SK-N-SH treated with all-trans-retinoic acid at 6 μM for 48 hours (cell line): ENCODE measurements around the gene CNTRL.
"Not testable (repeated sequence)": the region's sequence is repeated elsewhere in the genome, so short reads cannot be mapped to it uniquely, and the experiment has no call there.

ENCODE experiments used
- ATAC-seq: fragments of 200-7000 bp; cut with Tn5 transposase; 3 replicates; pipeline ENCODE4 v1.9.1; 2020; ENCODE audit warnings: mild to moderate bottlenecking, moderate library complexity
- ARNTL ChIP-seq: fragments of 450-650 bp; formaldehyde crosslinking; IDR thresholded peaks from 2 replicates; pipeline ENCODE4 v1.5.0; 2020; ENCODE audit warnings: low read depth, mild to moderate bottlenecking, moderate library complexity, borderline replicate concordance
- BACH2 ChIP-seq: fragments of 250-450 bp; sonication (Bioruptor Pico); IDR thresholded peaks from 2 replicates; pipeline ENCODE4 v1.9.0; 2021; ENCODE audit warnings: mild to moderate bottlenecking, borderline replicate concordance
- CSDC2 ChIP-seq: fragments of 250-450 bp; sonication (Bioruptor Pico); IDR thresholded peaks from 2 replicates; pipeline ENCODE4 v1.5.0; 2020; ENCODE audit warnings: mild to moderate bottlenecking, moderate library complexity
- ISL1 ChIP-seq: fragments of 250-450 bp; sonication (Bioruptor Pico); IDR thresholded peaks from 2 replicates; pipeline ENCODE4 v2.1.2; 2022; ENCODE audit warnings: mild to moderate bottlenecking, moderate library complexity
- OSR1 ChIP-seq: fragments of 250-450 bp; sonication (Bioruptor Pico); IDR thresholded peaks from 2 replicates; pipeline ENCODE4 v1.8.0; 2022; ENCODE audit warnings: moderate library complexity, mild to moderate bottlenecking, inconsistent platforms
- PATZ1 ChIP-seq: fragments of 250-450 bp; sonication (Bioruptor Pico); IDR thresholded peaks from 2 replicates; pipeline ENCODE4 v1.8.0; 2020; ENCODE audit warnings: mild to moderate bottlenecking, moderate library complexity, borderline replicate concordance
- PPARA ChIP-seq: fragments of 250-450 bp; sonication (Bioruptor Pico); IDR thresholded peaks from 2 replicates; pipeline ENCODE4 v1.5.0; 2020; ENCODE audit warnings: mild to moderate bottlenecking, borderline replicate concordance
- TOX ChIP-seq: fragments of 250-450 bp; sonication (Bioruptor Pico); IDR thresholded peaks from 2 replicates; pipeline ENCODE4 v1.8.0; 2021; ENCODE audit warnings: mild to moderate bottlenecking, moderate library complexity, borderline replicate concordance
- TSHZ2 ChIP-seq: fragments of 250-450 bp; sonication (Bioruptor Pico); IDR thresholded peaks from 2 replicates; pipeline ENCODE4 v1.5.0; 2020; ENCODE audit warnings: mild to moderate bottlenecking, moderate library complexity
- ZFP30 ChIP-seq: fragments of 450-650 bp; formaldehyde crosslinking; IDR thresholded peaks from 2 replicates; pipeline ENCODE4 v1.5.0; 2022; ENCODE audit warnings: mild to moderate bottlenecking, moderate library complexity
- ZNF565 ChIP-seq: fragments of 450-650 bp; formaldehyde crosslinking; conservative IDR thresholded peaks from 2 replicates; pipeline ENCODE4 v1.5.0; 2020; ENCODE audit warnings: low read depth, mild to moderate bottlenecking, moderate library complexity
- ZNF70 ChIP-seq: fragments of 450-650 bp; formaldehyde crosslinking; IDR thresholded peaks from 2 replicates; pipeline ENCODE4 v1.5.0; 2020; ENCODE audit warnings: mild to moderate bottlenecking, moderate library complexity
- ZNF8 ChIP-seq: fragments of 450-650 bp; formaldehyde crosslinking; IDR thresholded peaks from 2 replicates; pipeline ENCODE4 v1.5.0; 2020; ENCODE audit warnings: mild to moderate bottlenecking, moderate library complexity
- TF ChIP-seq, protein P1 (sequence below): fragments of 250-450 bp; sonication (Bioruptor Pico); IDR thresholded peaks from 2 replicates; pipeline ENCODE4 v1.5.1; 2020; ENCODE audit warnings: low read depth, mild to moderate bottlenecking, moderate library complexity

The CNTRL gene

GRCh38 chr9:121122246-121123032 is 47.7 kb downstream of the CNTRL start (continued):
- TF ChIP-seq TSHZ2 (CRISPR knock-in tag) (no peak), ARNTL (no peak), ZNF565 (CRISPR knock-in tag) (no peak)

- TF ChIP-seq ISL1 (no peak), CSDC2 (CRISPR knock-in tag) (no peak)
- no peak for ATAC-seq
Measured at GRCh38 chr9:121123816-121124535, 49.2 kb downstream of the CNTRL start.

DNA sequence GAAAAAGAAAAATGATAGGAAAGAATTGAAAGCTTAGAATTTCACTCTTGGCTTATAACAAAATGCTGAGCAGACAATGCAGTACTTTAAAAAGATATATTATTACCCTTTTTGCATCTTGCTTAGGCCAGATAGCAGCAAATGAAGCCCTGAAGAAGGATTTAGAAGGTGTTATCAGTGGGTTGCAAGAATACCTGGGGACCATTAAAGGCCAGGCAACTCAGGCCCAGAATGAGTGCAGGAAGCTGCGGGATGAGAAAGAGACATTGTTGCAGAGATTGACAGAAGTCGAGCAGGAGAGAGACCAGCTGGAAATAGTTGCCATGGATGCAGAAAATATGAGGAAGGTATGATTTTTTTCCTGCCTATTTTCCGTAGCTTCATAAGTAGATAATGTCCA is 50.8 kb downstream of the CNTRL start:
- no peak for ATAC-seq
- TF ChIP-seq OSR1 (CRISPR knock-in tag) (no peak), TSHZ2 (CRISPR knock-in tag) (no peak), PPARA (CRISPR knock-in tag) (no peak), ARNTL (no peak)

DNA sequence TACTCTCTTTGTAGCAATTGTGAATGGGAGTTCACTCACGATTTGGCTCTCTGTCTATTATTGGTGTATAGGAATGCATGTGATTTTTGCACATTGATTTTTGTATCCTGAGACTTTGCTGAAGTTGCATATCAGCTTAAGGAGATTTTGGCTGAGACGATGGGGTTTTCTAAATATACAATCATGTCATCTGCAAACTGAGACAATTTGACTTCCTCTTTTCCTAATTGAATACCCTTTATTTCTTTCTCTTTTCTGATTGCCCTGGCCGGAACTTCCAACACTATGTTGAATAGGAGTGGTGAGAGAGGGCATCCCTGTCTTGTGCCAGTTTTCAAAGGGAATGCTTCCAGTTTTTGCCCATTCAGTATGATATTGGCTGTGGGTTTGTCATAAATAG is 54.6 kb downstream of the CNTRL start:
- not testable (repeated sequence) for ATAC-seq

DNA sequence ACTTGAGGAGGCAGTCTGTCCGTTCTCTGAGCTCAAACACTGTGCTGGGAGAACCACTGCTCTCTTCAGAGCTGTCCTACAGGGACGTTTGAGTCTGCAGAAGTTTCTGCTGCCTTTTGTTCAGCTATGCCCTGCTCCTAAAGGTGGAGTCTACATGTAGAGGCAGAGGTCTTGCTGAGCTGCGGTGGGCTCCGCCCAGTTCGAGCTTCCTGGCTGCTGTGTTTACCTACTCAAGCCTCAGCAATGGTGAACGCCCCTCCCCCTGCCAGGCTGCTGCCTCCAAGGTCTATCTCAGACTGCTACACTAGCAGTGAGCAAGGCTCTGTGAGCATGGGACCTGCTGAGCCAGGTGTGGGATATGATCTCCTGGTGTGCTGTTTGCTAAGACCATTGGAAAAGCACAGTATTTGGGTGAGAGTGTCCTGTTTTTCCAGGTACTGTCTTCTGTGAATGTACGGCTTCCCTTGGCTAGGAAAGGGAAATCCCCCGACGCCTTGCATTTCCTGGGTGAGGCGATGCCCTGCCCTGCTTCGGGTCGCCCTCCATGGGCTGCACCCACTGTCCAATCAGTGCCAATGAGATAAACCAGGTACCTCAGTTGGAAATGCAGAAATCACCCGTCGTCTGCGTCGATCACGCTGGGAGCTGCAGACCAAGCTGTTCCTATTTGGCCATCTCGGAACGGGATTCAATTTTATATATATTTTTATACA is 58.5 kb downstream of the CNTRL start:
- TF ChIP-seq ZNF8 (CRISPR knock-in tag), result no peak
- no peak for TF ChIP-seq ARNTL
- TF ChIP-seq PPARA (CRISPR knock-in tag), result no peak
- TF ChIP-seq TSHZ2 (CRISPR knock-in tag), result no peak
- TF ChIP-seq TOX, result no peak
- TF ChIP-seq, protein P1, sequence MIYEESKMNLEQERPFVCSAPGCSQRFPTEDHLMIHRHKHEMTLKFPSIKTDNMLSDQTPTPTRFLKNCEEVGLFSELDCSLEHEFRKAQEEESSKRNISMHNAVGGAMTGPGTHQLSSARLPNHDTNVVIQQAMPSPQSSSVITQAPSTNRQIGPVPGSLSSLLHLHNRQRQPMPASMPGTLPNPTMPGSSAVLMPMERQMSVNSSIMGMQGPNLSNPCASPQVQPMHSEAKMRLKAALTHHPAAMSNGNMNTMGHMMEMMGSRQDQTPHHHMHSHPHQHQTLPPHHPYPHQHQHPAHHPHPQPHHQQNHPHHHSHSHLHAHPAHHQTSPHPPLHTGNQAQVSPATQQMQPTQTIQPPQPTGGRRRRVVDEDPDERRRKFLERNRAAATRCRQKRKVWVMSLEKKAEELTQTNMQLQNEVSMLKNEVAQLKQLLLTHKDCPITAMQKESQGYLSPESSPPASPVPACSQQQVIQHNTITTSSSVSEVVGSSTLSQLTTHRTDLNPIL, result no peak
- TF ChIP-seq BACH2, result no peak
- no peak for TF ChIP-seq PATZ1 (CRISPR knock-in tag)
- TF ChIP-seq ZFP30 (CRISPR knock-in tag), result no peak
- no peak for TF ChIP-seq ZNF70 (CRISPR knock-in tag)
- no peak for ATAC-seq
